ENCODE data around the gene OR4C11.

Gene OR4C11

GRCh38 chr11:55607545-55607944, at the start of gene OR4C11:
Gene OR4C11 (minus strand): TSS chr11:55607645. CDS start chr11:55604373, 3,272 bp downstream.
- no peak for DNase-seq

GRCh38 chr11:55655096-55655495, 47.7 kb upstream of the OR4C11 start:
- DNase-seq, result no peak

GRCh38 chr11:55652560-55652959, 45.1 kb upstream of the OR4C11 start:
- DNase-seq, result no peak

- DNase-seq, result no peak
Measured at GRCh38 chr11:55648027-55648426, 40.6 kb upstream of the OR4C11 start, which contains the start of gene OR4S2. Gene OR4S2 (plus strand): TSS chr11:55648327. CDS start chr11:55650904, 2,577 bp downstream.

- DNase-seq, result no peak
Measured at GRCh38 chr11:55634813-55635212, 27.4 kb upstream of the OR4C11 start, which contains the start of gene OR4P4. Gene OR4P4 (plus strand): TSS chr11:55635113.

GRCh38 chr11:55624531-55624930, 17.1 kb upstream of the OR4C11 start:
- DNase-seq, result no peak

- no peak for DNase-seq
Measured at GRCh38 chr11:55572548-55572947, 34.9 kb downstream of the OR4C11 start.

- no peak for DNase-seq
Measured at GRCh38 chr11:55571828-55572227, 35.6 kb downstream of the OR4C11 start, which contains the start of gene OR4C16. Gene OR4C16 (plus strand): TSS chr11:55572128. CDS start chr11:55572128, 0 bp downstream.

GRCh38 chr11:55554169-55554568, 53.3 kb downstream of the OR4C11 start, which contains the start of gene OR4C15:
Gene OR4C15 (plus strand): TSS chr11:55554469. CDS start chr11:55554469, 0 bp downstream.
- DNase-seq, result no peak

All from GOT3 (cell line).